EL (cell line): Measurements from ENCODE around the gene CLDN6.
A peak's percentile ranks its signal among the peaks of the same experiment; 100 is the strongest.

ENCODE experiments used
- DNase-seq: peaks from one replicate; pipeline ENCODE4 v3.0.0-alpha.2; 2016

Gene CLDN6

DNA sequence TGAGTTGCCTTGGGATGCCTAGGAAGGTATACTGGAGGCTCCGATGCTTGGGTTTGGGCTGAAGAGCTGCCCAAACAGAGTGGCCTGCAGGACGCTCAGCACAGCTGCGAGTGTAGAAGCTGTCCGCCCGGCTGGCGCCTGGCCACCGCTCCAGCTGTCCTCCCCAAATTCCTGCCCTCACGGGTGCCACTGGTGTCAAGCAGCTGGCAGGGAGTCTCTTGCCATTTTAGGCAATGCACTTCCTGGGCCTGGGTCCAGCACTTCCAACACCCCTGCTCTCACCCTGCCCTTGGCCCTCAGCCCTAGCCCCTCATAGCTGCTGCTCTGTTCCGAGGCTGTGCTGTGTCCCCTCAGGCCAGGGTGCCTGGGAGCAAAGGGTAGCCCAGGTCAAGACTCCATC lies 32.5 kb downstream of the CLDN6 start:
- no peak for DNase-seq

DNA sequence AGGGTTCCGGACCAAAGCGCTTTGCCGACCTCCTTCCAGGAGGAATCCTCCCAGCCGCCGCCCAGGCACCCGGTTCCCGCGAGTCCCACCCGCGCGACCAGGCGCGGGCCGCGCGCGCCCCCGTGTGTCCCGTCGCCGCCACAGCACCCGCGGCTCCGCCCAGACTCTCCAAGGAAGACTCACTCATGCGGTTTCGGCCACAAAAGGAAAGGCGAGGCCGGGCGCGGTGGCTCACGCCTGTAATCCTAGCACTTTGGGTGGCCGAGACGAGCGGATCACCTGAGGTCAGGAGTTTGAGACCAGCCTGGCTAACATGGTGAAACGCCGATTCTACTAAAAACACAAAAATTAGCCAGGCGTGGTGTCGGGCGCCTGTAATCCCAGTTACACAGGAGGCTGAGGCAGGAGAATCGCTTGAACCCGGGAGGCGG lies 34.3 kb downstream of the CLDN6 start:
- peak; percentile 83 for DNase-seq

DNA sequence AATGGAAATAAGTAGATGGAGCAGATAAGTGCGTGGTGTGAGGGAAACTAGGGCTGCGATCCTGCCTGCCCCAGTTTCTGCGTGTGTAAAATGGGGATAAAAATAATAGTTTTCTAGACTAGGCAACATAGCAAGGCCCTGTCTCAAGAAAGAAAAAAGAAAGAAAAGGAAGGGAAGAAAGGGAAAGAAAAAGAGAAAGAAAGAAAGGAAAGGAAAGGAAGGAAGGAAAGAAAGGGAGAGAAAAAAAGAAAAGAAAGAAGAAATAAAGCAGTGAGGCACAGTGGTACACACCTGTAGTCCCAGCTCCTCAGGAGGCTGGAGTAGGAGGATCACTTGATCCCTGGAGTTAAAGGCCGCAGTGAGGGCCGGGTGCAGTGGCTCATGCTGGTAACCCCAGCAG lies 35.6 kb downstream of the CLDN6 start:
- no peak for DNase-seq

DNA sequence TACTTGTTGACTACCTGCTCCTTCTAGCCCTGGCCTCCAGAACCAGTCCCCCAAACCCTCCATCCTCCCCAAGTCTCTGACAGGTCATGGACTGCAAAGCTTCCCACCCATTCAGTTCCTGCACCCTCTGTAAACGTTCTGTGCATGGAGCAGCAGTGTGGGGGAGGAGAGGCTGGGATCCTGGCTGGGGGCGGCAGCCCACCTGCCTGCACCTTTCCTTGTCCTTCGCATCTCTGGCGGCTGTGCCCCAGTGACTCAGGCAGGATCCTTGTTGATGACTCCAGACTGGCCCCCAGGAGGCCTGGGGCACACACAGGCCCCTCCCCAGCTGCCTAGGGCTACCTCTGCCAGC lies 36.1 kb downstream of the CLDN6 start:
- no peak for DNase-seq

DNA sequence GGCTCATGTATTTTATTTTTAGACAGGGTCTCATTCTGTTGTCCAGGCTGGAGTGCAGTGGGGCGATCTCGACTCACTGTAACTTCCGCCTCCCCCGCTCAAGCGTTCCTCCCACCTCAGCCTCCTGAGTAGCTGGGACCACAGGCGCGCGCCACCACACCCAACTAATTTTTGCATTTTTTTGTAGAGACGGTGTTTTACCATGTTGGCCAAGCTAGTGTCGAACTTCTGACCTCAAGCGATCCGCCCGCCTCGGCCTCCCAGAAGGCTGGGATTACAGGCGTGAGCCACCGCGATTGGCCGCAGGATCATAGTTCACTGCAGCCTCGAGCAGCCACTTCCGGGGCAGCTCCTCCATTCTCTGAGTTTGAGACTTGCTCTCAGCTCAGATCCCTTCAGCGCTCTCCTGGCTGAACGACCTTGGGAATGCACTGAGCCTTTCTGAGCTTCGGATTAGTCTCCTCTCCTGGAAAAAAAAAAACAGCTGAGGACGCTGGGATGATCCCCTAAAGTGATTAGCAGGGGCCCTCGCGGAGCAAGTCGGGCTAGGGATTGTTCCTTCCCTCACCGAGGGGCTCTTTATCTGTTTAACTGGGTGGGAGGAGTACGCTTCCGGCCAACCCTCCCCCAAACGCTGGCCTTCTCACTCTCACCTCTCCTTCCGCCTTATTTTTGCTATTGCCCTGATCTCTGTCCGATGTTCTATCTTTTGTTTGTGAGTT lies 36.6 kb downstream of the CLDN6 start:
- DNase-seq = no peak

DNA sequence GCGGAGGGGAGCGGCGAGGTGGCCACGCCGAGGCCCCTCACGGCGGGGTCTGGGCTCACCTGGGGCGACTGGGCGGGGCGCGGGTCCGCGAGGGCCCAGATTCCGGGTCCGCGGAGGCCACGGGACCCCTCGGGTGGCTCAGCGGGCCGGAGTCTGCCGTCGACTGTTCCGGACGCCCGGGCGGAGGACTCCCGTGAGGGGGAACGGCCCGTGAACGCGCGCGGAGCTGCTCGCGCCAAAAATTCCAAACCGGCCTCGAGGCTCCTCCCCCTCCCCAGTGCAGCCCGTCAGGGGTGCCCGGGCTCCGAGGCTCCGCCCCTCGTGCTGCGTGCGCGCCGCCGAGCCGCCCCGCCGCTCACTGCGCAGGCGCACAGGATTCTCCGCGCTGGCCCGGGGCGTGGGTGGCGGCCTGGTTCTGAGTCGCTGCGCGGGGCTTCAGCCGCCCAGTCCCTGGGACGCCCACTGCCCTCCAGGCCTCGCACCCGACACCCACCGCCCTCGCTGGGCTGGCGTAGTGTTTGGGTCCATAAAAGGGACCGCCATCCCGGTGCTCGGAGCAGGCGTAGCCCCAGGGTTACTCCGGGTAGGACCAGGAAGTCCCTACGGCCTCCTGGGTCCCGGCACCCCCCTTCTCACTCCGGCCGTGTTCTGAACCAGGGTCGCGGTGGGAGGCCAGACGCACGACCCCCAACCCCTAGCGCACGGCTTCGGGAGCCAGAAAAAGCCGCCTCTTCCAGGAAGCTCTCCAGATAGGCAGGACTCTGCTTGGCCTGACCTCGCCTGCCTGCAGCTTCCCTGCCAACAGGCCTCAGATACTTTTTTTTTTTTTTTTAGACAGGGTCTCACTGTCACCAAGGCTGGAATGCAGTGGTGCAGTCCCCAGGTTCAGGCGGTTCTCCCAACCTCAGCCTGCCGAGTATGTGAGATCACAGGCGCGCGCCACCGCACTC lies 37.5 kb downstream of the CLDN6 start, which contains the start of gene PKMYT1:
TSS of gene PKMYT1 (minus strand) at position 220 of the 950 bp plus-strand sequence. CDS start 789 bp downstream, outside the sequence.
- peak; percentile 87 for DNase-seq

DNA sequence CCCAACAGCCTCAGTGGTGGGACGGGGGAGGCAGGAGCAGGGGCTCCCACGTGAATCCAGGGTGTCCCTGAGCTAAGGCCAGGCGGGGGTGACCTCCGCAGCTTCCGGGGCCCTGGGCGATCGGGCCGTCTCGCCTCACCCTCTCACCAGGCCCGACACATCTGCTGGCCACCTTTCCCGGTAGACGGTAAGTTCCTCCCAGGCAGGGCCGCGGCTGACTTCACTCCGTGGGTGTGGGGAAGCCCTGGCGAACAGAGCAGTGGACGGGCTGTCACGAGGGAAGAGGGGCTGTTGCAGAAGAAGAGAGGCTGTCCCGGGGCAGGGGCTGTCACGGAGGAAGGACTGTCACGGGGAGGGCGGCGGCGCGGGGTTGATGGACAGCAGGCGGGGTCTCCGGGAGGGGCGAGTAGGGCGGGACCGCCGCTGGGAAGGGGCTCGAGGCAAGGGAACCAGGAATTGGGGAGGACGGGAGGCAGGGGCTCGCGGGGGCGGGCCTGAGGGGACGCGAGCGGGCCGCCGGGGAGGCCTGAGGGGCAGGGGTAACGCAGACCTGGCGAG lies 38.2 kb downstream of the CLDN6 start:
- DNase-seq = peak; percentile 45

DNA sequence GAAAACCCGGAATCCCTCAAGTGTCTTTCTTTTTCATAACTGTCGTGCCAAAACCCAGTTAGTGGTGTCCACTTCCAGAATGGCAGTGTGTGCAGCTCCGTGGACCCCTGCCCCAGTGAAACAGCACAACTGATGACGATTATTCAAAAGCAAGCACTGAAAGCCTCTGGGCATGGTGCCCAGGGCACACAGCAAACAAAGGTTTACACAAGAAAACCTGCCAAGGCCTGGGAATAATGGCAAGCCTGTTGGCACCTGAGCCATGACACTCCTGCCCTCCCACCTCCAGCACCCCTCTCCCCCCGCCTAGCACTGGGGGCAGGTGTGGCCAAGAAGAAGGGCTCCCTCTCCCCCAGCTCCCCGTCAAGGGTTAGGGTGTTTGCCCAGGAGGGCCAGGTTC lies 40.5 kb downstream of the CLDN6 start:
- DNase-seq = no peak

DNA sequence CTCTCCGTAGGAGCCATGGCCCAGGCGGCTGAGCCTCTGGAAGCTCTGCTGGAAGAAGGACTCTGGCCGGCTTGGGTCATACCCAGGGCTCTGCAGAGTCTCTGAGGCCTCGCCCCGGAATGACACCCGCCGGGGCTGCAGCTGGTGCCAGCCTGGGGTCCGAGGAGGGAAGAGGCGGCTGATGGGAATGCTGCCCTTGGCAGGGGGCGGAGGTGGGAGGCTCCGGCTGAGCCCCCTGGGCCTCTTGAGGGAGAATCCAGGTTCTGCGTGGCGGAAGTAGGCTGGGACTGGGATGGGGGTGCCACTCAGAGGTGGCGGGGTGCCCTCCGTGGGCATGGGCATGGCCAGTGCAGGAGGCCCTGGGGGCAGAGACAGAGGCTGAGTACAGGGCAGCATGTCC lies 41.3 kb downstream of the CLDN6 start:
- DNase-seq = no peak

DNA sequence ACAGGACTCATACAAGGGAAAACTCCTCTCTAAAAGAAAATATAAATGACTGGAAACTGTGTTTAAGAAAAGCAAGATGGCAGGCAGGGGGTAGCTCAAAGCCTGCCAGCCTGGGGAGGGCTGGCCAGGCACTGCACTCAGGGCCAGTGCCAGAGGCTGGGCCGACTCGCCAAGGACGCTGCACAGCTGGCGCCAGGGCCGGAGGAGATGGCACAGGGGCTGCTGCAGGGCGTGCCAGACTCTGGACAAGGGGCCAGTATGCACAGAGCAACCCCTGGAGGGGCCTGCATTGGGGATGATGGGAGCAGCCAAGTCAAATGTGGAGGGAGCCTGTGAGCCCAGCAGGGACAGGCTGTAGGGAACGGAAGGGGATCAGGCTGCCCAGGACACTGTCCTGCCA lies 41.8 kb downstream of the CLDN6 start:
- no peak for DNase-seq

DNA sequence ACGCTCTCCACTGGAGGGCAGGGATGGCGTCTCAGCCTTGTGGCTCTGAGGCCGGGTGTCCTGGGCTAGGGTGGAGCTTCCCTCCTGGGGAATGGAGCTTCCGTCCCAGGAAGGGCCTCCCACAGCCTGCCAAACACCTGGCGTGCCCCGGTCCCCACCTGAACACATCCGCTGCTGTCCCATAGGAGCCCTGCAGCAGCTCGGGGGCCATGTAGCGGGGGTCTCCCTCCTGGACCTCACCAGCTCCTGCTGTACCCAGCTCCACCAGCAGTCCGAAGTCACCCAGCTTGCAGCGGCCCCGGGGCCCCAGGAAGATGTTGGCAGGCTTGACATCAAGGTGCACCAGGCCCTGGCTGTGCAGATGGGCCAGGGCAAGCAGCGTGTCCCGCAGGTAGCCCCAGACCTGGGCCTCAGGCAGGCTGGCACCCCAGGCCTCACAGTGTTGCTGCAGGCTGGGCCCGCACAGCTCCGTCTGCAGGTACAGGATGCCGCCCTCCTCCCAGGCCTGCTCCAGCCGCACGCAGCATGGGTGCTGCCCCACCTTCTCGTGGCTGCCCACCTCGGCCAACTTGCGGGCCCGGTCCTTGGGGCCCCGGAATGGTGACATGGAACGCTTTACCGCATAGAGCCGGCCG lies 42.7 kb downstream of the CLDN6 start:
- no peak for DNase-seq

DNA sequence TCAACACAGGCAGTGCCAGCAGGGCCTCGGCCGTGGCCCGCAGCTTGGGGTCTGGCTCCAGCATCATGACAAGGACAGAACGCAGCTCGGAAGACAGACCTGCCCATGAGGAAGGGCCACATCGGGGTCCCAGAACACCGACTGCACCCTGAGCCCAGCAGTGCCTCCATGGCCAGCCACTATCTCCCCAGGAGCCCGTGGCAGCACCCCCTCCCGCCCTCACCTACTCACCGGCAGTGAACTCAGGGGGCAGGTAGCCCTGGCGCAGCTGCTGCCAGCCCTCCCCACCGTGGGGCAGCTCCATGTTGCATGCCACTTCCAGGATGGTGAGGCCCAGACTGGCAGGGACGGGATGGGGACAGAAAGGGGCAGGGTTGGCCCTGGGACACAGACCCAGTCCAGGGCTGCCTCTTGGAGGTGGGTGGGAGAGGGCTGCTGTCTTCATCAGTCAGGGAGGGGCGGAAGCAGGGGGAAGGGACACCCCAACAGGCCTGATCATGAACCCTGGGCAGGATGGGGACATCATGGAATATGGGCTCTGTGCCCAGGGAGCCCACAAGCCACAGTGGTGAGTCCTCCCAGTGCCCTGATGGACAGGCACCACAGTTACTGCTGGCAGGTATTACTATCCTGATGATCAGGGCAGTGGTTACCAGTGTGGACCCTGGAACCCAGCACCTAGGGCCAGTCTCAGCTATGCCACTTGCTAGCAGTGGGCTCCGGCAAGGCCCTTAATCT lies 43.5 kb downstream of the CLDN6 start:
- DNase-seq = no peak

DNA sequence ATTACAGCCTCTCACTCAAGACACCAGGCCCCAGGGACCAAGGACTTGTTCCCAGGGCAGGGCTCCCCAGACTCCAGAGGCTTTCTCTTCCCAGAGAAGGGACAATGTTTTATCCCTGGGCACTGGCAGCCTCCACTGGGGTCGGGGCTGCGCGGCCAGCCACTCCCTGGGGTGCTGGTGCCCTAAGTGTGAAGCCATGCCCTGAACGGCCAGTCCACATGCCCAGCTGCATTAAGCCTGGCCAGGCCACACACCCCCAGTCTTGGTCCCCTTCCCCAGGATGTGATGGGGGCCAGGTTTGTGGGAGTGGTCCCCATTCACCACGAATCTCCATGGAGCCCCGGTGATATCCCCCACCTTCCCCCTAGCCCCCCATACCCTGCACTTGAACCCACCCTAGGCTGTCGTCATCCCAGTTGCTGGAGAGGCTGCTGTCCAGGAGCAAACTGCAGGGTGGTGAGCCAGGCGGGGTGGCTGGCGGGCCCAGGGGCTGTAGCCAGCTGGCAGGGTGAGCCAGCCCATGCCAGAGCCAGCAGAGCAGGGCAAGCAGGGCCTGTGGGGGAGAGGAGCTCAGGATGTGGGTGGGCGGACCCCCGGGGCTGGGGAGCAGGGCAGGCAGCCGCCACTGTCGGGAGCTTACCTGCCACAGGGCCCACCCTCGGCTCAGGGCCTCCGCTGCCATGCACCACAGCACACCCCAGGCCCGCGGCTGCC lies 44.2 kb downstream of the CLDN6 start:
- no peak for DNase-seq

DNA sequence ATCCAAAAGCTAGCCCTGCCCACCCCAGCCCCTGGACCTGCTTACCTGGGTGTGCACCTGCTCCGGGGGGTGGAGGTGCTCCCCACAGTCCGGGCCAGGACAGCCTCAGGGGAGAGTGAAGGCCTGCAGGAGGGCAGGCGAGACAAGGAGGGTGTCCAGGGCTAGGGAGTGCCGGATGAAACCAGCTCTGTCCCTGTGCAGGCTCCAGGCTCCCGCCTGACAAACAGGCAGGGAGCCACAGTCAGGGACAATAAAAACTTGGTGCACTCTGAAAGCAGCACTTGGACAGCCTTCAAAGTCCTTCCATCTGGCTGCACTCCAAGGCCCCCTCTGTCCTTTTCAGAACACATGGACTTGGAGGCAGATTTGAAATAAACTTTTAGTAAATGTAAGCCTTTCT lies 44.9 kb downstream of the CLDN6 start:
- DNase-seq = no peak

DNA sequence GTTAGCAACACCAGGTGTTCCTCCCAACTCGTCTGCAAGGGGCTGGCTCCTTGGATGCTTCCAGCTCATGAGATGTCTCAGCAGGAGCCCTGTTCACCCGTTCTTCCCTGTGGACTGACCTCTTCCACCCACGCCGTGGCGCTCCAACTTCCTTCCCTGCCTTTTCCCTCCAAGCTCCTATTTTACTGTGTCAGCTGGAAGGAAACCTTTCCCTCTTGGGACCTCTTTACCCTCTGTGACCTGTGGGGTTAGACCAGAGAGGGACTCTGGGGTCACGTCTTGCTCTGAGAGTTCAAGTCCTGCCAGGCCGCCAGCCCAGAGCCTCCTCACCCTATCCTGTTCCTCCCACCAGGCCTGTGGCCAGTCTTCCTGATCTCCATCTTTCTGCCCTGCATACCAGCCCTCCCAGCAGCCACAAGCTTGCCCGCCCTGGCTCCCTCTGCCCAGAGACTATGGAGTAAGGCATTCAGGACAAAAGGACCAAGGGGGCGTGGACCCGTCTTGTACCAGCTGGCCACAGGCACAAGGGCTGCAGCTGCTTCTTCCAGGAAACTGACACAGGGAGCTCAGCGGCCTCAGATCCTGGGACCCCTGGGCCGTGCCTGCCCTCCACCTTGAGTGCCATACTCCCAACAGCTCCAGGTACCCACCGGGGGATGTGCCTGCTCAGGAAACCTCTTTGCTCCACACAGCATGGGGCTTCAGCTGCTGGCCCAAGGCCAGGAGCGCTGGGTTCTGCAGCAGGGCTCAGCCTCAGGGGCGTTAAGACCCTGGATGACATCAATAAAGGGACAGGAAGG lies 45.8 kb downstream of the CLDN6 start:
- no peak for DNase-seq

DNA sequence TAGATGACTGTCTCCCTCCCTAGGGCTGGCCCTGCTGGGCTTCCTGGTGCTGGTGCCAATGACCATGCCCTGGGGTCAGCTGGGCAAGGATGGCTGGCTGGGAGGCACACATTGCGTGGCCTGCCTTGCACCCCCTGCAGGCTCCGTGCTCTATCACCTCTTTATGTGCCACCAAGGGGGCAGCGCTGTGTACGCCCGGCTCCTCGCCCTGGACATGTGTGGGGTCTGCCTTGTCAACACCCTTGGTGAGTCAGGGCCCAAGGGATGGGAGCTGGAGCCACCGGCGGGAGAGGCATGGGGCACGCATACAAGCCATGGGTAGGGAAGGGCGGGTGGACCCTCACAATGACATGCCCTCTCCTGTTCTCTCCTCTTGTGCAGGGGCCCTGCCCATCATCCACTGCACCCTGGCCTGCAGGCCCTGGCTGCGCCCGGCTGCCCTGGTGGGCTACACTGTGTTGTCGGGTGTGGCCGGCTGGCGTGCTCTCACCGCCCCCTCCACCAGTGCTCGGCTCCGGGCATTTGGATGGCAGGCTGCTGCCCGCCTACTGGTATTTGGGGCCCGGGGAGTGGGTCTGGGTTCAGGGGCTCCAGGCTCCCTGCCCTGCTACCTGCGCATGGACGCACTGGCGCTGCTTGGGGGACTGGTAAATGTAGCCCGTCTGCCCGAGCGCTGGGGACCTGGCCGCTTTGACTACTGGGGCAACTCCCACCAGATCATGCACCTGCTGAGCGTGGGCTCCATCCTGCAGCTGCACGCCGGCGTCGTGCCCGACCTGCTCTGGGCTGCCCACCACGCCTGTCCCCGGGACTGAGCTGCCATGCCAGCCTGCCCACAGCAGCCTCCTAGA lies 46.6 kb downstream of the CLDN6 start:
- no peak for DNase-seq

DNA sequence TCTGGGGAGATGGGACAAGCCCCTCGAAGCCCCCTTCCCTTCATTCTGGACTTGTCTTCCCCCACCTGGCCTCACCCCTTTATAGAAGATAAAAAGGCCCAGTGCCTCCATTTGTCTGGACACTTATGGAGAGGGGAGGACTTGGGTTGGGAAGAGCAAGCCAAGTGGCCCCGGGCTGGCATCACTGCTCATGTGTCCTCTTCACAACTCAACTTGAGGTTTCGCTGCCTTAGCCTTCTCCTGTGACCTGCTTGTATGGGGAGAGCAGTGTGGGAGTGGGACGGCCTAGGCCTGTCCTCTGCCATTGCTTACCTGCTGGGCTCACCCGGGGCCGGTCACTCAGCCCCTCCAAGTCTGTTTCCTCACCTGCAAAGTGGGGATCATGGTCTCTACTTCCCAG lies 47.4 kb downstream of the CLDN6 start:
- DNase-seq = no peak

DNA sequence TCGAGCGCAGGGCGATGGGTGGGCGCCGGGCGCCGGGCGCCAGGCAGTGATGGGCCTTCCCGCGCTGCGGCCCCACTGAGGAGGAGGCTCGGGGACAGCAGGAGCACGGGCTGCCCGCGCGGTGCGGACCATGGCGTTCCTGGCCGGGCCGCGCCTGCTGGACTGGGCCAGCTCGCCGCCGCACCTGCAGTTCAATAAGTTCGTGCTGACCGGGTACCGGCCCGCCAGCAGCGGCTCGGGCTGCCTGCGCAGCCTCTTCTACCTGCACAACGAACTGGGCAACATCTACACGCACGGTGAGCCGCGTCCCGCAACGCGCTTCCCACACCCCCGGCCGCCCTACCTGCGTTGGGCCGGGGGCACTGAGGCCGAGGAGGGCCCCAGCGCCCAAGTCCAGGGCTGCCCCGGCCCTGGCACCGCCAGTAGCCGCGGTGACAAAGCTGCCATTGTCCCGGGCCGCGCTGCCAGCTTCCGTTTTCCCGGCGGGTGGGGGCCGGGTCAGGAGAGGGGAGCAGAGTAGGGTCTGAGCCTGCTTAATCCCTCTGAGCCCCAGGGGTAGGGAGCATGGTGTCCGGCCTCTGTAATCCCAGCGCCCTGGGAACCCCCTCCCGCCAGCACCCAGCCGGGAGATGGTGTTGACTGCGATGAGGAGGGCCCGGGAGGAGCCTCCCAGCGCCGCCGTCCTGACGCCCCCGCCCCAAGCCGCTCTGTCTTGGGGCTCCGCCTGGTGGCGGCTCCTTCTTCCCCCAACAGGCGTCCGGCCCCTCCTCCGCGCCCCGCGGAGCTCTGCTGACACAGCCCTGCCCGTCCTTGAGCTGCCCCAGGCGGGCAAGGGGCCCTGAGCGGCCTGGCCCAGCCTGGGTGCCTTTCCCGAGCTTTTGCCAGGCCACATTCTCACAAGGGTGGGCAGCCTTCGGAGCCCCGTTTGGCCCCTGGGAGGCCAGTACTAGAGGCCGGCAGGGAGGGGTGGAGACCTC lies 48.1 kb downstream of the CLDN6 start:
- peak; percentile 81 for DNase-seq
